Measurements from ENCODE around the gene GALK2. TPM values are rescaled to one million over a fixed set of nuclear protein-coding genes. Genes with fewer than 3 reads are reported as not detected.

GALK2 gene
- total and polyA plus RNA-seq, 2 experiments from 2014 or later = 25.3 to 31.4 TPM

DNA sequence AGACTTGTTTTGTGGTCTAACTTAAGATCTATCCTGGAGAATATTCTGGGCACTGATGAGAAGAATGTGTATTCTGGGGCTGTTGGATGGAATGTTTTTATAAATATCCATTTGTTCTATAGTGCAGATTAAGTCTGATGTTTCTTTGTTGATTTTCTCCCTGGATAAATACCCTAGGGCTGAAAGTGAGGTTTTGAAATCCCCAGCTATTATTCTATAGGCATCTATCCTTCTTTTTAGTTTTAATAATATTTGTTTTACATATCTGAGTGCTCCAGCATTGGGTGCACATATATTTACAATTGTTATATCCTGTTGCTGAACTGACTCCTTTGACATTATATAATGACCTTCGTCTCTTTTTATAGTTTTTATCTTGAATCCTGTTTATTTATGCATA lies 42.9 kb downstream of the GALK2 start:
- no peak for TF ChIP-seq EZH2phosphoT487 (IDR thresholded peaks at IDR 0.05; ENCODE audit: low read depth, severe bottlenecking, unreplicated experiment)
- no peak for TF ChIP-seq CTCF (IDR thresholded peaks at IDR 0.05; ENCODE audit: poor library complexity)
- TF ChIP-seq EZH2 (IDR thresholded peaks at IDR 0.05; ENCODE audit: borderline replicate concordance) = no peak
- H3K79me2 ChIP-seq = peaks cover 40% of the 10 kb centered on the region
- H3K4me3 ChIP-seq = no peak overlapping the region

DNA sequence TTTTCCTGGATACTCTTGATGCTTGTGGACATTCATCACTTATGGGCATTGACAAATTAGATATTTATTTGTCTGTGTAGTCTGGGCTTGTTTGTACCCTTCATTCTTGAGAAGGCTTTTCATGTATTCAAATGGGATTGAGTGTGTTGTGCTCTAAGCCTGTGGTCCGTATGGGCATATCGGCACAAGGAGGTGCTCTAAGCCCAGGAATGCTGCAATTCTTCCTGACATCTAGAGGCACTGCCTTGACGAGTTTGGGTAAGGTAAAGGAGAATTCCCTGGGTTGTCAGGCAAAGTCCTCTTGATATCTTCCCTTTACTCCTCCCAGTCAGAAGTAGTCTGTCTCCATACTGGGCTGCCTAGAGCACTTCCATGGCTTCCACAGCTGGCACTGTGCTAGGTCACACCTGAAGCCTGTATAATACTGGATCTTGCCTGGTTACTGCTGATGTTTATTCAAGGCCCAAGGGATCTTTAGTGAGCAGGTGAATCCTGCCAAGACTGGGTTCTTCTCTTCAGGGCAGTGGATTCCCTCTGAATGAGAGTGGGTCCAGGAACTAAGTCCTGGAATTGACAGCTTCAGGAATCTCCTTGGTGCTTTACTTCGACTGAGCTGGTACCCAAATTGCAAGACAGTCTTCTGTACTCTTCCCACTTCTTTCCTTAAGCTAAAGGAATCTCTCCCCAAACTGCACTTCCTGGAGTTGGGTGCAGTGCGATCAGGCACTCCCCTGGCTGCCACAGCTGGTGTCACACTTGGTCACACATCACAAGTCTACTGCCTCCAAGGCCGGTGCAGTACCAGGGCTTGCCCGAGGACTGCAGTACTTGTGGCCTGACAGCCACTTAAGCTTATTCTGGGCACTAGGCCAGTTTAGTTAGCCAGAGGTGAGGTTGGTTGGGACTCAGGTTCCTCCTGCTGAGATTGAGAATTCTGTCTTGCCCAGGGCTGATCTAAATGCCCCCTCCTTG lies 46.0 kb downstream of the GALK2 start:
- H4K20me1 ChIP-seq (ENCODE audit: insufficient read depth, poor library complexity, severe bottlenecking) = no peaks in the 10 kb centered on the region
- no peak for DNase-seq (ENCODE audit: low spot score)
- no peaks in the 10 kb centered on the region for H3K4me1 ChIP-seq (ENCODE audit: insufficient read depth)
- no peaks in the 10 kb centered on the region for H3K9me2 ChIP-seq (replicated peaks; ENCODE audit: insufficient read depth)
- H3K4me2 ChIP-seq = no peak overlapping the region
- H3K9me3 ChIP-seq (ENCODE audit: low read depth) = no peaks in the 10 kb centered on the region
- no peak overlapping the region for H3K4me3 ChIP-seq
- 87% methylated on average over 7 of the region's 7 CpGs for WGBS (ENCODE audit: low lambda C conversion rate, missing lambda C conversion rate)
- peaks cover 20% of the 10 kb centered on the region for H3K79me2 ChIP-seq
- no peaks in the 10 kb centered on the region for H3K36me3 ChIP-seq (replicated peaks; ENCODE audit: insufficient read depth, low read depth)
- H3K27me3 ChIP-seq = no peaks in the 10 kb centered on the region
- TF ChIP-seq EZH2 (IDR thresholded peaks at IDR 0.05; ENCODE audit: borderline replicate concordance) = no peak
- TF ChIP-seq EZH2phosphoT487 (IDR thresholded peaks at IDR 0.05; ENCODE audit: low read depth, severe bottlenecking, unreplicated experiment) = no peak
- TF ChIP-seq CTCF (IDR thresholded peaks at IDR 0.05; ENCODE audit: poor library complexity) = no peak
- no peak overlapping the region for H2AFZ ChIP-seq
- H3K27ac ChIP-seq = no peak overlapping the region

More for the DNA sequence above, 42.9 kb downstream of the GALK2 start:
- Histone ChIP-seq H3K9me2 (replicated peaks; ENCODE audit: insufficient read depth) (no peaks in the 10 kb centered on the region), H3K4me2 (no peak overlapping the region), H3K9me3 (ENCODE audit: low read depth) (peaks cover 6% of the 10 kb centered on the region), H3K27ac (no peak overlapping the region), H4K20me1 (ENCODE audit: insufficient read depth, poor library complexity, severe bottlenecking) (no peaks in the 10 kb centered on the region), H3K27me3 (no peaks in the 10 kb centered on the region), H2AFZ (no peak overlapping the region), H3K36me3 (replicated peaks; ENCODE audit: insufficient read depth, low read depth) (no peaks in the 10 kb centered on the region), H3K4me1 (ENCODE audit: insufficient read depth) (no peaks in the 10 kb centered on the region)
- DNase-seq (ENCODE audit: low spot score) = no peak
- WGBS (ENCODE audit: low lambda C conversion rate, missing lambda C conversion rate) = 84% methylated on average over 1 of the region's 1 CpG

DNA sequence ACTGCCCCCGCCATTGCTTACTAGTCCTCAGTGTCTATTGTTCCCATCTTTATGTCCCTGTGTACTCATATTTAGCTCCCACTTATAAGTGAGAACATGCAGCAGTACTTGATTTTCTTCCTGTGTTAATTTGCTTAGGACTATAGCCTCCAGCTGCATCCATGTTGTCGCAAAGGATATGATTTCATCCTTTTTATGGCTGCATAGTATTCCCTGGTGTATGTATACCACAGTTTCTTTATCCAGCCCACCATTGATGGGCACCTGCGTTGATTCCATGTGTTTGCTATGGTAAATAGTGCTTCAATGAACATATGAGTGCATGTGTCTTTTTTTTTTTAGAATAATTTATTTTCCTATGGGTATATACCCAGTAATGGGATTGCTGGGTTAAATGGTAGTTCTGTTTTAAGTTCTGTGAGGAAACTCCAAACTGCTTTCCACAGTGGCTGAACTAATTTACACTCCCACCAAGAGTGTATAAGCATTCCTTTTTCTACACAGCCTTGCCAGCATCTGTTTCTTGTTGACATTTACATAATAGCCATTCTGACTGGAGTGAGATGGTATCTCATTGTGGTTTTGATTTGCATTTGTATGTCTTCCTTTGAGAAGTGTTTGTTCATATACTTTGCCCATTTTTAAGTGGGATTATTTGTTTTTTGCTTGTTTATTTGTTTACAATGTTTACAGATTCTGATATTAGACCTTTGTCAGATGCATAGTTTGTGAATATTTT lies 53.7 kb downstream of the GALK2 start:
- no peak overlapping the region for H3K27ac ChIP-seq
- H3K79me2 ChIP-seq = peaks cover 22% of the 10 kb centered on the region
- no peaks in the 10 kb centered on the region for H4K20me1 ChIP-seq (ENCODE audit: insufficient read depth, poor library complexity, severe bottlenecking)
- no peaks in the 10 kb centered on the region for H3K9me3 ChIP-seq (ENCODE audit: low read depth)
- no peaks in the 10 kb centered on the region for H3K4me1 ChIP-seq (ENCODE audit: insufficient read depth)
- WGBS (ENCODE audit: low lambda C conversion rate, missing lambda C conversion rate) = 83% methylated on average over 3 of the region's 3 CpGs
- DNase-seq (ENCODE audit: low spot score) = no peak
- no peak overlapping the region for H2AFZ ChIP-seq
- no peaks in the 10 kb centered on the region for H3K36me3 ChIP-seq (replicated peaks; ENCODE audit: insufficient read depth, low read depth)
- TF ChIP-seq EZH2phosphoT487 (IDR thresholded peaks at IDR 0.05; ENCODE audit: low read depth, severe bottlenecking, unreplicated experiment) (no peak), CTCF (IDR thresholded peaks at IDR 0.05; ENCODE audit: poor library complexity) (no peak), EZH2 (IDR thresholded peaks at IDR 0.05; ENCODE audit: borderline replicate concordance) (no peak)
- H3K9me2 ChIP-seq (replicated peaks; ENCODE audit: insufficient read depth) = no peaks in the 10 kb centered on the region
- H3K27me3 ChIP-seq = no peaks in the 10 kb centered on the region
- no peak overlapping the region for H3K4me3 ChIP-seq
- no peak overlapping the region for H3K4me2 ChIP-seq

Measured in hepatocyte (in vitro differentiated cells).